ENCODE data around the gene MCF2L. TPM values are rescaled to one million over a fixed set of nuclear protein-coding genes. Genes with fewer than 3 reads are reported as not detected.

MCF2L gene
- total RNA-seq, 1 donor from 2014 or later: 90.0 TPM

- DNase-seq (ENCODE audit: low spot score, unreplicated experiment): no peak
- H3K9me3 Mint-ChIP-seq (ENCODE audit: low read depth): no peaks in the 10 kb centered on the region
- peaks cover 2% of the 10 kb centered on the region for H3K36me3 Mint-ChIP-seq (ENCODE audit: insufficient read depth)
- H3K27me3 Mint-ChIP-seq: peaks cover 16% of the 10 kb centered on the region
- peaks cover 4% of the 10 kb centered on the region for H3K4me1 Mint-ChIP-seq (ENCODE audit: low read depth)
- no peak overlapping the region for H3K27ac Mint-ChIP-seq
- no peak overlapping the region for H3K4me3 Mint-ChIP-seq (ENCODE audit: low read depth)
- TF ChIP-seq, protein P1, sequence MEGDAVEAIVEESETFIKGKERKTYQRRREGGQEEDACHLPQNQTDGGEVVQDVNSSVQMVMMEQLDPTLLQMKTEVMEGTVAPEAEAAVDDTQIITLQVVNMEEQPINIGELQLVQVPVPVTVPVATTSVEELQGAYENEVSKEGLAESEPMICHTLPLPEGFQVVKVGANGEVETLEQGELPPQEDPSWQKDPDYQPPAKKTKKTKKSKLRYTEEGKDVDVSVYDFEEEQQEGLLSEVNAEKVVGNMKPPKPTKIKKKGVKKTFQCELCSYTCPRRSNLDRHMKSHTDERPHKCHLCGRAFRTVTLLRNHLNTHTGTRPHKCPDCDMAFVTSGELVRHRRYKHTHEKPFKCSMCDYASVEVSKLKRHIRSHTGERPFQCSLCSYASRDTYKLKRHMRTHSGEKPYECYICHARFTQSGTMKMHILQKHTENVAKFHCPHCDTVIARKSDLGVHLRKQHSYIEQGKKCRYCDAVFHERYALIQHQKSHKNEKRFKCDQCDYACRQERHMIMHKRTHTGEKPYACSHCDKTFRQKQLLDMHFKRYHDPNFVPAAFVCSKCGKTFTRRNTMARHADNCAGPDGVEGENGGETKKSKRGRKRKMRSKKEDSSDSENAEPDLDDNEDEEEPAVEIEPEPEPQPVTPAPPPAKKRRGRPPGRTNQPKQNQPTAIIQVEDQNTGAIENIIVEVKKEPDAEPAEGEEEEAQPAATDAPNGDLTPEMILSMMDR (IDR thresholded peaks at IDR 0.05; ENCODE audit: unreplicated experiment): no peak
Observed at GRCh38 chr13:113147206-113147605, 178.2 kb downstream of the MCF2L start.

DNA sequence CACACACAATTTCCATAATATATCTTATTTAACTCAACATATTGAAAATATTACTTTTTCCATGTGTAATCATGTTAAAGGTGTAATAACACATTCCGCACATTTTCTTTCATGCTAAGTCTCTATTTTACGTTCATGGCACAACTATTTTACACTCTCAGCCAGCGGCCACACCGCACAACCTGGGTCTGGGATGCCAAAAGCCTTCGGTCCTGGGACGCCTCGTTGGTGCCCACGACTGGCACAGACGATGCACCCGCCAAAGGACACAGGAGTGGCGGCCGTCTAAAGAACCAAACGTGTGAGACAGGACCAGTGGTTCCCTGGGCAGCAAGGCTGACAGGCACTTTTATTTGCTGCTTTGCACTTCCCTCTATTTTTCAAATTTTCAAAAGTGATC is 179.4 kb downstream of the MCF2L start:
- TF ChIP-seq, protein P1 (IDR thresholded peaks at IDR 0.05; ENCODE audit: unreplicated experiment): no peak
- Mint-ChIP-seq H3K27ac (no peak overlapping the region), H3K4me1 (ENCODE audit: low read depth) (peaks cover 9% of the 10 kb centered on the region), H3K36me3 (ENCODE audit: insufficient read depth) (peaks cover 2% of the 10 kb centered on the region), H3K9me3 (ENCODE audit: low read depth) (no peaks in the 10 kb centered on the region), H3K4me3 (ENCODE audit: low read depth) (no peak overlapping the region), H3K27me3 (peaks cover 23% of the 10 kb centered on the region)
- no peak for DNase-seq (ENCODE audit: low spot score, unreplicated experiment)

DNA sequence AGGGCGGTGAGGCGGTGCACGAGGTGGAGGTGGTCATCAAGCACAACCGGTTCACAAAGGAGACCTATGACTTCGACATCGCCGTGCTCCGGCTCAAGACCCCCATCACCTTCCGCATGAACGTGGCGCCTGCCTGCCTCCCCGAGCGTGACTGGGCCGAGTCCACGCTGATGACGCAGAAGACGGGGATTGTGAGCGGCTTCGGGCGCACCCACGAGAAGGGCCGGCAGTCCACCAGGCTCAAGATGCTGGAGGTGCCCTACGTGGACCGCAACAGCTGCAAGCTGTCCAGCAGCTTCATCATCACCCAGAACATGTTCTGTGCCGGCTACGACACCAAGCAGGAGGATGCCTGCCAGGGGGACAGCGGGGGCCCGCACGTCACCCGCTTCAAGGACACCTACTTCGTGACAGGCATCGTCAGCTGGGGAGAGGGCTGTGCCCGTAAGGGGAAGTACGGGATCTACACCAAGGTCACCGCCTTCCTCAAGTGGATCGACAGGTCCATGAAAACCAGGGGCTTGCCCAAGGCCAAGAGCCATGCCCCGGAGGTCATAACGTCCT is 180.0 kb downstream of the MCF2L start:
- Mint-ChIP-seq H3K4me3 (ENCODE audit: low read depth) (no peak overlapping the region), H3K9me3 (ENCODE audit: low read depth) (no peaks in the 10 kb centered on the region), H3K27ac (no peak overlapping the region), H3K27me3 (peaks cover 23% of the 10 kb centered on the region), H3K4me1 (ENCODE audit: low read depth) (peaks cover 9% of the 10 kb centered on the region), H3K36me3 (ENCODE audit: insufficient read depth) (peaks cover 2% of the 10 kb centered on the region)
- TF ChIP-seq, protein P1 (IDR thresholded peaks at IDR 0.05; ENCODE audit: unreplicated experiment): no peak
- DNase-seq (ENCODE audit: low spot score, unreplicated experiment): no peak

Other genes with a start within 250 kb of the MCF2L start
- gene F7, start 136.6 kb downstream of the MCF2L start, total RNA-seq: 5.7 and 7.3 TPM in 2 replicates
- 29.7 and 30.2 TPM in 2 replicates for gene F10, start 153.6 kb downstream of the MCF2L start, total RNA-seq
- gene PROZ, start 189.4 kb downstream of the MCF2L start, total RNA-seq: not detected in 2 replicates
- 52.1 and 58.7 TPM in 2 replicates for gene PCID2, start 239.5 kb downstream of the MCF2L start, total RNA-seq
- 75.8 and 77.1 TPM in 2 replicates for gene CUL4A, start 240.4 kb downstream of the MCF2L start, total RNA-seq

Measured in progenitor cell of endocrine pancreas (in vitro differentiated cells).